DMS53 (cell line): ENCODE results near the gene COG8.

Source experiments
- DNase-seq: peaks from one replicate; lab custom pipeline; 2025; lab: John Stamatoyannopoulos, UW

Gene COG8

DNA sequence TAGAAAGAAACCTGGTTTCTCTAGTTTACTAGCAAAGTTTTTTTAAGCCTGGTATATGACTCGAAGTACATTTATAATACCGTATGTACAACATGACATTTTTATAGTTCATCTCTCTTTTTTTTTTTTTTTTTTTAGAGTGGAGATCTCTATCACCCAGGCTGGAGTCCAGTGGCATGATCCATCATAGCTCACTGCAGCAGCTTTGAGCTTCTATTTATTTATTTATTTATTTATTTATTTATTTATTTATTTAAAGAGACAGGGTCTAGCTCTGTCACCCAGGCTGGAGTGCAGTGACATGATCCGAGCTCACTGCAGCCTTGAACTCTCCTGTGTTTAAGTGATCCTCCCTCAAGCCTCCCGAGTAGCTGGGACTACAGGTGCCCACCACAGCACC is 54.1 kb downstream of the COG8 start:
- DNase-seq = no peak

GRCh38 chr16:69283851-69284250 is 55.5 kb downstream of the COG8 start:
- DNase-seq = no peak

DNA sequence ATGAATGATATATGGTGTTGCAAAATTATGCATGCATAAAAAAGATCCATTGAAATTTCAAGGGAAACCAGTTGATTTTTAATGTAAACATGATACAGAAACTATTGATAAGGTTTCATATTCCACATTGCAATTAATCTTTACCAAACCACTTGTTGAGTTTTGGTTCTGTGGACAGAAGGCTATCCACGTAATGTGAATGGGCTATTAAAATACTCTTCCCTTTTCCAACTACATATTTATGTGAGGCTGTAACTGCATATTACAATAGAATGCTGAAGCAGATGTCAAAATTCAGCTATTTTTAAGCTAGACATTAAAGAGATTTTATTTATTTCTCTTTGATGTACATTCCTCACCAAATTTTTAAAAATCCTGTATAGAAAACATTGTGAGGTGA is 62.0 kb downstream of the COG8 start:
- no peak for DNase-seq
